ENCODE results near the gene PRRX1.

Gene PRRX1

DNA sequence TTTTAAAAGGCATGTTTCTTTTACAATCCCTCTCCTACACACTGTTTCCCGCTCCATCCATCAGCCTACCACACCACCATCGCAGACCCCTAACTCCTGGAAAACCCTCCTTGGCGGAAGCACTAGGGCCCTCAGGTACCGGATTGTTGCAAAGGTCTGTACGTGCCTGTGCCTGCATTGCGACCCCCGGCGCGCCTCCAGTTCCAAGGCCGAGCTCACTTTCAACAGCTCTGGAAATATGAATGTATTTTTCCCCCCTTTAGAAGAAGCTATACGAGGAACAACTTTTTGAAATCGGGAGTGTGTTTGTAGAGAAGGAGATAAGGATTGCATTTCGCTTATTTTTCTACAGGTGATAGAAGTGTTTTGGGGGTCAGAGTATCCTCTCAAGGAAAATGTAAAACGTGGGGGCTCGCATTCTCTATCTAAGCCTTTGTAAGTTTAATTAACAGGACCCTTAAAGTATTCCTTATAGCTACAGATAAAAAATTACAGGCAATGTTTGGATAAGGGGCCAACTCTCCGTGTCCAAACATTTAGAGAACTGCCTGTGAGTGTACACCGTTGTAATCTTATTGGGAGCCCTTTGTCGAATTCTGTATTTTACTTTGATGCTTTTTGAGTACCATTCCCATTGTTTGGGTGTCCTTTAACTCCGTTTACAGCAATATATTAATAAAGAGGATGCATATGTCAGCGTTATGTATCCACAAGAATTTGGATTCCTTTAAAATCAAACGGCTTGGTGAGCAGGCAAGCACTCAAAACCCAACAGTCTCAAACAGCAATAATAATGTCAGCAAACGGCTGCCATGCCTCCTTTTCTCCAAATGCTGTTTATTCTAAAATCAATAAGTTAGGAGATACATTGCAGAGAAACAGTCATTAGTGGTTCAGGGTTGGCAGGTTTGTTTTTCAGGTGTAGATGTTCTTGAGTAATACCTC is 5.9 kb downstream of the PRRX1 start:
- Histone ChIP-seq H3K4me3 (ENCODE audit: low read depth, low read length) (no peak overlapping the region), H3K36me3 (ENCODE audit: control insufficient read depth in 2 of 2, insufficient read depth in 1 of 2, low read length in 2 of 2) (no peaks in the 10 kb centered on the region), H3K4me1 (ENCODE audit: control insufficient read depth, insufficient read depth, low read length) (no peaks in the 10 kb centered on the region), H3K27ac (ENCODE audit: extremely low read depth, low read depth, low read length) (no peak overlapping the region), H3K9me3 (ENCODE audit: control insufficient read depth, insufficient read depth, low read depth, low read length) (no peaks in the 10 kb centered on the region)
- TF ChIP-seq ZFHX2 (tag by site-specific recombination; conservative IDR thresholded peaks at IDR 0.05) = no peak
- TF ChIP-seq ZNF211 (tag by site-specific recombination; IDR thresholded peaks at IDR 0.05; ENCODE audit: low read depth) = no peak
- TF ChIP-seq ZNF311 (tag by site-specific recombination; IDR thresholded peaks at IDR 0.05; ENCODE audit: borderline replicate concordance) = no peak
- no peak for TF ChIP-seq ZEB2 (tag by site-specific recombination; IDR thresholded peaks at IDR 0.05)
- TF ChIP-seq ZNF623 (tag by site-specific recombination; IDR thresholded peaks at IDR 0.05) = no peak
- TF ChIP-seq, protein P1, sequence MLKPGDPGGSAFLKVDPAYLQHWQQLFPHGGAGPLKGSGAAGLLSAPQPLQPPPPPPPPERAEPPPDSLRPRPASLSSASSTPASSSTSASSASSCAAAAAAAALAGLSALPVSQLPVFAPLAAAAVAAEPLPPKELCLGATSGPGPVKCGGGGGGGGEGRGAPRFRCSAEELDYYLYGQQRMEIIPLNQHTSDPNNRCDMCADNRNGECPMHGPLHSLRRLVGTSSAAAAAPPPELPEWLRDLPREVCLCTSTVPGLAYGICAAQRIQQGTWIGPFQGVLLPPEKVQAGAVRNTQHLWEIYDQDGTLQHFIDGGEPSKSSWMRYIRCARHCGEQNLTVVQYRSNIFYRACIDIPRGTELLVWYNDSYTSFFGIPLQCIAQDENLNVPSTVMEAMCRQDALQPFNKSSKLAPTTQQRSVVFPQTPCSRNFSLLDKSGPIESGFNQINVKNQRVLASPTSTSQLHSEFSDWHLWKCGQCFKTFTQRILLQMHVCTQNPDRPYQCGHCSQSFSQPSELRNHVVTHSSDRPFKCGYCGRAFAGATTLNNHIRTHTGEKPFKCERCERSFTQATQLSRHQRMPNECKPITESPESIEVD (tag by site-specific recombination; IDR thresholded peaks at IDR 0.05) = no peak
- TF ChIP-seq ZNF571 (tag by site-specific recombination; IDR thresholded peaks at IDR 0.05) = no peak
- ChIA-PET CTCF (interaction anchor here (0.5 kb wide), 1 partner anchor 50 kb away, joined by 3 read pairs; no protein-coding TSS in a partner anchor), POLR2A (no interaction called here)

DNA sequence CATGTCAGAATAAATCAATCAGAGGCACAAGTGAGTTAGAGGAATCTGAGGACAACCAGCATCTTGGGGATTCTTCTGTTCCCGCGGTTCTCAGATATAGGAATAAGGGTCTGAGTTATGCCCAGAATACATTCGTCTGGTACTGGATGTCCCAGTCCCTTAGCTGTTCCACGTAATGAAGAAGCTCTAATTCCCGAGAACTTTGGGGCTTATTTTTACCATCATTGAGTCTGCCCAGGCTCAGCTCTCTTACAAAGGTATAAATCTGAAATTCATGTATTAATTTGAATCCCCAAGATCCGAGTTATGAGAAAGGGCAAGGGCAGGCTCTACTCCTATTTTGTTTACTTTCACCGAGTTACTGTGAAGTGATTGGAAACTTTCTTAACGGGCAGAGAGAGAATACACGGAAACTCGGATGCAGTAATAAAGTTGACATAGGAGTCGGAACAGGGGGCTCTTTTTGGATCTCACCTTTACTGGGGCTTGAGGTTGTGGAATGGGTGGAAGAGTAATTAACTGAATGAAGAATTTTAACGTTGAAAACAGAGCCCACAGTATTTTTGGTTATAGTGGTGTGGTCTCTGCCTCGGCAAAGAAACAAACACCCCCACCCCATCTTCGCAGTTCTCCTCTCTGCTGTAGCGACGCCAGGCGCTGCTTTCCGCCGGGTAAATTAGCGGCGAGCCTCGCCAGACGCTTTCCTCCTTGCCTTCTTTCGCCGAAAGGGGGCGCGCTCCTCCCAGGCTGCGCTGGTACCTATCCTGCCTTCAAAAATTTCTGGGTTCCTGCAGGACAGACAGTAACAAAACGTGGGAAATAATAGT is 7.1 kb downstream of the PRRX1 start:
- no peak overlapping the region for H3K4me3 ChIP-seq (ENCODE audit: low read depth, low read length)
- H3K9me3 ChIP-seq (ENCODE audit: control insufficient read depth, insufficient read depth, low read depth, low read length) = no peaks in the 10 kb centered on the region
- POLR2A ChIA-PET = no interaction called here
- TF ChIP-seq GLIS2 (tag by site-specific recombination; IDR thresholded peaks at IDR 0.05) = no peak
- no peak for TF ChIP-seq ZNF521 (tag by site-specific recombination; IDR thresholded peaks at IDR 0.05)
- TF ChIP-seq, protein P2, sequence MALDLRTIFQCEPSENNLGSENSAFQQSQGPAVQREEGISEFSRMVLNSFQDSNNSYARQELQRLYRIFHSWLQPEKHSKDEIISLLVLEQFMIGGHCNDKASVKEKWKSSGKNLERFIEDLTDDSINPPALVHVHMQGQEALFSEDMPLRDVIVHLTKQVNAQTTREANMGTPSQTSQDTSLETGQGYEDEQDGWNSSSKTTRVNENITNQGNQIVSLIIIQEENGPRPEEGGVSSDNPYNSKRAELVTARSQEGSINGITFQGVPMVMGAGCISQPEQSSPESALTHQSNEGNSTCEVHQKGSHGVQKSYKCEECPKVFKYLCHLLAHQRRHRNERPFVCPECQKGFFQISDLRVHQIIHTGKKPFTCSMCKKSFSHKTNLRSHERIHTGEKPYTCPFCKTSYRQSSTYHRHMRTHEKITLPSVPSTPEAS (tag by site-specific recombination; IDR thresholded peaks at IDR 0.05) = no peak
- no peak for TF ChIP-seq SETDB1 (IDR thresholded peaks at IDR 0.05; ENCODE audit: insufficient read length, low read length)
- no peak for TF ChIP-seq ZSCAN18 (tag by site-specific recombination; IDR thresholded peaks at IDR 0.05)
- no peak for TF ChIP-seq ZNF843 (tag by site-specific recombination; IDR thresholded peaks at IDR 0.05)
- no peak for TF ChIP-seq ZNF391 (tag by site-specific recombination; IDR thresholded peaks at IDR 0.05; ENCODE audit: borderline replicate concordance, low read depth)
- no peak for TF ChIP-seq KLF7 (tag by site-specific recombination; IDR thresholded peaks at IDR 0.05; ENCODE audit: borderline replicate concordance)
- no peak for TF ChIP-seq ZFP37 (tag by site-specific recombination; IDR thresholded peaks at IDR 0.05)
- no peaks in the 10 kb centered on the region for H3K4me1 ChIP-seq (ENCODE audit: control insufficient read depth, insufficient read depth, low read length)
- no peak overlapping the region for H3K27ac ChIP-seq (ENCODE audit: extremely low read depth, low read depth, low read length)
- CTCF ChIA-PET = interaction anchor here (2.6 kb wide), 1 partner anchor 19 kb away, joined by 14 read pairs; no protein-coding TSS in a partner anchor
- H3K36me3 ChIP-seq (ENCODE audit: control insufficient read depth in 2 of 2, insufficient read depth in 1 of 2, low read length in 2 of 2) = no peaks in the 10 kb centered on the region
